Osteoblast (primary cell): Measurements from ENCODE around the gene KMT2A. TPM values are rescaled to one million over a fixed set of nuclear protein-coding genes. Genes with fewer than 3 reads are reported as not detected.

Experiments used
- DNase-seq: peaks from one replicate; pipeline ENCODE4 v3.0.0; 2011; ENCODE audit warnings: low spot score, mixed read lengths; ENCODE audit not compliant: insufficient read length; ENCODE audit errors: missing footprints
- H2AFZ ChIP-seq: 2 replicates; pipeline ENCODE4 v1.6.0; 2011; ENCODE audit warnings: mild to moderate bottlenecking, low read length
- H3K27ac ChIP-seq: 2 replicates; pipeline ENCODE4 v1.5.1; 2011; ENCODE audit warnings: mild to moderate bottlenecking, low read depth, low read length, moderate library complexity
- H3K27me3 ChIP-seq: 2 replicates; pipeline ENCODE4 v1.6.0; 2012; ENCODE audit warnings: mild to moderate bottlenecking, control low read depth, inconsistent platforms, low read length, moderate library complexity; ENCODE audit not compliant: insufficient read depth
- H3K36me3 ChIP-seq: 2 replicates; pipeline ENCODE4 v1.5.1; 2011; ENCODE audit warnings: mild to moderate bottlenecking, low read length, control low read depth, moderate library complexity; ENCODE audit not compliant: insufficient read depth
- H3K4me1 ChIP-seq: 2 replicates; pipeline ENCODE4 v1.5.1; 2011; ENCODE audit warnings: mild to moderate bottlenecking, low read length, control low read depth, moderate library complexity; ENCODE audit not compliant: insufficient read depth
- H3K4me2 ChIP-seq: 2 replicates; pipeline ENCODE4 v1.6.0; 2011; ENCODE audit warnings: mild to moderate bottlenecking, low read length; ENCODE audit not compliant: insufficient read depth
- H3K4me3 ChIP-seq: fragments of 200-600 bp; sonication (generic); 3 replicates; pipeline ENCODE4 v1.5.1; 2012; ENCODE audit warnings: mild to moderate bottlenecking, low read length, inconsistent platforms; ENCODE audit not compliant: insufficient read depth
- H3K79me2 ChIP-seq: 2 replicates; pipeline ENCODE4 v1.6.0; 2012; ENCODE audit warnings: mild to moderate bottlenecking, low read length, control low read depth, inconsistent platforms; ENCODE audit not compliant: insufficient read depth
- H3K9me3 ChIP-seq: 2 replicates; pipeline ENCODE4 v1.5.1; 2011; ENCODE audit warnings: low read depth, low read length, control low read depth
- H4K20me1 ChIP-seq: 2 replicates; pipeline ENCODE4 v1.6.0; 2012; ENCODE audit warnings: mild to moderate bottlenecking, low read length, control low read depth; ENCODE audit not compliant: insufficient read depth
- total RNA-seq: library from RNA; depleted of rRNA; stranded (reverse); fragments of >200 nt; gene quantifications from 2 replicates; pipeline ENCODE4 v1.2.3, GENCODE V29; 2012
- TF ChIP-seq, protein P1 (sequence below): IDR thresholded peaks from 2 replicates; pipeline ENCODE4 v1.5.1; 2011; ENCODE audit warnings: mild to moderate bottlenecking, low read depth, low read length, moderate library complexity; ENCODE audit errors: extremely low read depth

Gene KMT2A
- total RNA-seq, 1 donor = 38.4 TPM

- H3K36me3 ChIP-seq = peaks cover 96% of the 10 kb centered on the region
Measured at GRCh38 chr11:118497831-118498230, 61.5 kb downstream of the KMT2A start.

GRCh38 chr11:118503216-118503615 lies 66.9 kb downstream of the KMT2A start:
- Histone ChIP-seq H3K4me1 (no peaks in the 10 kb centered on the region), H3K4me3 (no peak overlapping the region), H3K79me2 (no peaks in the 10 kb centered on the region), H3K9me3 (no peaks in the 10 kb centered on the region), H2AFZ (no peak overlapping the region), H3K36me3 (peaks cover 95% of the 10 kb centered on the region), H3K27ac (no peak overlapping the region), H3K4me2 (no peak overlapping the region), H3K27me3 (no peaks in the 10 kb centered on the region), H4K20me1 (peaks cover 5% of the 10 kb centered on the region)
- TF ChIP-seq, protein P1, sequence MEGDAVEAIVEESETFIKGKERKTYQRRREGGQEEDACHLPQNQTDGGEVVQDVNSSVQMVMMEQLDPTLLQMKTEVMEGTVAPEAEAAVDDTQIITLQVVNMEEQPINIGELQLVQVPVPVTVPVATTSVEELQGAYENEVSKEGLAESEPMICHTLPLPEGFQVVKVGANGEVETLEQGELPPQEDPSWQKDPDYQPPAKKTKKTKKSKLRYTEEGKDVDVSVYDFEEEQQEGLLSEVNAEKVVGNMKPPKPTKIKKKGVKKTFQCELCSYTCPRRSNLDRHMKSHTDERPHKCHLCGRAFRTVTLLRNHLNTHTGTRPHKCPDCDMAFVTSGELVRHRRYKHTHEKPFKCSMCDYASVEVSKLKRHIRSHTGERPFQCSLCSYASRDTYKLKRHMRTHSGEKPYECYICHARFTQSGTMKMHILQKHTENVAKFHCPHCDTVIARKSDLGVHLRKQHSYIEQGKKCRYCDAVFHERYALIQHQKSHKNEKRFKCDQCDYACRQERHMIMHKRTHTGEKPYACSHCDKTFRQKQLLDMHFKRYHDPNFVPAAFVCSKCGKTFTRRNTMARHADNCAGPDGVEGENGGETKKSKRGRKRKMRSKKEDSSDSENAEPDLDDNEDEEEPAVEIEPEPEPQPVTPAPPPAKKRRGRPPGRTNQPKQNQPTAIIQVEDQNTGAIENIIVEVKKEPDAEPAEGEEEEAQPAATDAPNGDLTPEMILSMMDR = no peak
- DNase-seq = no peak

More at GRCh38 chr11:118497831-118498230, 61.5 kb downstream of the KMT2A start:
- no peak overlapping the region for H3K4me2 ChIP-seq
- no peaks in the 10 kb centered on the region for H3K27me3 ChIP-seq
- H3K4me3 ChIP-seq = no peak overlapping the region
- DNase-seq = no peak
- no peak overlapping the region for H2AFZ ChIP-seq
- no peaks in the 10 kb centered on the region for H3K79me2 ChIP-seq
- no peak overlapping the region for H3K27ac ChIP-seq
- TF ChIP-seq, protein P1 = no peak
- H3K4me1 ChIP-seq = no peaks in the 10 kb centered on the region
- H4K20me1 ChIP-seq = no peaks in the 10 kb centered on the region
- no peaks in the 10 kb centered on the region for H3K9me3 ChIP-seq

- no peaks in the 10 kb centered on the region for H3K4me1 ChIP-seq
- H3K27ac ChIP-seq = no peak overlapping the region
- H3K4me3 ChIP-seq = no peak overlapping the region
- no peaks in the 10 kb centered on the region for H3K27me3 ChIP-seq
- no peaks in the 10 kb centered on the region for H3K9me3 ChIP-seq
- no peak for DNase-seq
- TF ChIP-seq, protein P1 = no peak
- no peaks in the 10 kb centered on the region for H3K79me2 ChIP-seq
- no peak overlapping the region for H3K4me2 ChIP-seq
- H3K36me3 ChIP-seq = peaks cover 84% of the 10 kb centered on the region
- H2AFZ ChIP-seq = no peak overlapping the region
- H4K20me1 ChIP-seq = no peaks in the 10 kb centered on the region
Measured at GRCh38 chr11:118511601-118512000, 75.3 kb downstream of the KMT2A start.

GRCh38 chr11:118514103-118514502 lies 77.8 kb downstream of the KMT2A start:
- no peaks in the 10 kb centered on the region for H3K4me1 ChIP-seq
- H3K27me3 ChIP-seq = no peaks in the 10 kb centered on the region
- DNase-seq = no peak
- H4K20me1 ChIP-seq = no peaks in the 10 kb centered on the region
- no peak overlapping the region for H3K27ac ChIP-seq
- H3K9me3 ChIP-seq = no peaks in the 10 kb centered on the region
- TF ChIP-seq, protein P1 = no peak
- no peak overlapping the region for H3K4me2 ChIP-seq
- H3K4me3 ChIP-seq = no peak overlapping the region
- H2AFZ ChIP-seq = no peak overlapping the region
- H3K79me2 ChIP-seq = no peaks in the 10 kb centered on the region
- peaks cover 70% of the 10 kb centered on the region for H3K36me3 ChIP-seq
